GM19328 (cell line): ENCODE measurements around the gene USP24.
"Not testable (repeated sequence)": the region's sequence is repeated elsewhere in the genome, so short reads cannot be mapped to it uniquely, and the experiment has no call there.

Experiments
- ATAC-seq: cut with Tn5 transposase; IDR thresholded peaks from one replicate; pipeline ENCODE4 v1.9.1; 2021; ENCODE audit warnings: mild to moderate bottlenecking, moderate library complexity; ENCODE audit not compliant: unreplicated experiment

Gene USP24

GRCh38 chr1:55197099-55197498 is 18.1 kb downstream of the USP24 start:
- no peak for ATAC-seq

- no peak for ATAC-seq
Measured at GRCh38 chr1:55196433-55197035, 18.6 kb downstream of the USP24 start.

GRCh38 chr1:55195521-55196233 is 19.5 kb downstream of the USP24 start:
- ATAC-seq, result no peak

GRCh38 chr1:55194851-55195250 is 20.3 kb downstream of the USP24 start:
- ATAC-seq, result no peak

- ATAC-seq, result no peak
Measured at GRCh38 chr1:55192093-55192492, 23.1 kb downstream of the USP24 start.

GRCh38 chr1:55191219-55191952 is 23.8 kb downstream of the USP24 start:
- ATAC-seq, result not testable (repeated sequence)

GRCh38 chr1:55190109-55190508 is 25.1 kb downstream of the USP24 start:
- no peak for ATAC-seq

- ATAC-seq, result no peak
Measured at GRCh38 chr1:55188909-55189308, 26.3 kb downstream of the USP24 start.

GRCh38 chr1:55185832-55186231 is 29.3 kb downstream of the USP24 start:
- no peak for ATAC-seq

- no peak for ATAC-seq
Measured at GRCh38 chr1:55184859-55185258, 30.3 kb downstream of the USP24 start.

- ATAC-seq, result no peak
Measured at GRCh38 chr1:55181666-55182065, 33.5 kb downstream of the USP24 start.

GRCh38 chr1:55180075-55180670 is 35.0 kb downstream of the USP24 start:
- ATAC-seq, result no peak

- ATAC-seq, result no peak
Measured at GRCh38 chr1:55179177-55179835, 35.9 kb downstream of the USP24 start.

GRCh38 chr1:55172687-55173086 is 42.5 kb downstream of the USP24 start:
- ATAC-seq, result no peak

GRCh38 chr1:55172272-55172671 is 42.9 kb downstream of the USP24 start:
- ATAC-seq, result no peak

- ATAC-seq, result no peak
Measured at GRCh38 chr1:55171694-55172093, 43.5 kb downstream of the USP24 start.

GRCh38 chr1:55170426-55170825 is 44.7 kb downstream of the USP24 start:
- no peak for ATAC-seq

GRCh38 chr1:55169126-55169525 is 46.0 kb downstream of the USP24 start:
- no peak for ATAC-seq

- ATAC-seq, result no peak
Measured at GRCh38 chr1:55168353-55168752, 46.8 kb downstream of the USP24 start.

- no peak for ATAC-seq
Measured at GRCh38 chr1:55167224-55167871, 47.8 kb downstream of the USP24 start.

GRCh38 chr1:55164906-55165305 is 50.3 kb downstream of the USP24 start:
- ATAC-seq, result no peak
